ENCODE results near the gene EXOSC5. TPM values are rescaled to one million over a fixed set of nuclear protein-coding genes. Genes with fewer than 3 reads are reported as not detected.

EXOSC5 gene
- total and polyA plus RNA-seq, 2 of the 13 experiments (the other 11 are each of a cell fraction or from before 2014, with no cell fraction given): 24.1 to 26.5 TPM

DNA sequence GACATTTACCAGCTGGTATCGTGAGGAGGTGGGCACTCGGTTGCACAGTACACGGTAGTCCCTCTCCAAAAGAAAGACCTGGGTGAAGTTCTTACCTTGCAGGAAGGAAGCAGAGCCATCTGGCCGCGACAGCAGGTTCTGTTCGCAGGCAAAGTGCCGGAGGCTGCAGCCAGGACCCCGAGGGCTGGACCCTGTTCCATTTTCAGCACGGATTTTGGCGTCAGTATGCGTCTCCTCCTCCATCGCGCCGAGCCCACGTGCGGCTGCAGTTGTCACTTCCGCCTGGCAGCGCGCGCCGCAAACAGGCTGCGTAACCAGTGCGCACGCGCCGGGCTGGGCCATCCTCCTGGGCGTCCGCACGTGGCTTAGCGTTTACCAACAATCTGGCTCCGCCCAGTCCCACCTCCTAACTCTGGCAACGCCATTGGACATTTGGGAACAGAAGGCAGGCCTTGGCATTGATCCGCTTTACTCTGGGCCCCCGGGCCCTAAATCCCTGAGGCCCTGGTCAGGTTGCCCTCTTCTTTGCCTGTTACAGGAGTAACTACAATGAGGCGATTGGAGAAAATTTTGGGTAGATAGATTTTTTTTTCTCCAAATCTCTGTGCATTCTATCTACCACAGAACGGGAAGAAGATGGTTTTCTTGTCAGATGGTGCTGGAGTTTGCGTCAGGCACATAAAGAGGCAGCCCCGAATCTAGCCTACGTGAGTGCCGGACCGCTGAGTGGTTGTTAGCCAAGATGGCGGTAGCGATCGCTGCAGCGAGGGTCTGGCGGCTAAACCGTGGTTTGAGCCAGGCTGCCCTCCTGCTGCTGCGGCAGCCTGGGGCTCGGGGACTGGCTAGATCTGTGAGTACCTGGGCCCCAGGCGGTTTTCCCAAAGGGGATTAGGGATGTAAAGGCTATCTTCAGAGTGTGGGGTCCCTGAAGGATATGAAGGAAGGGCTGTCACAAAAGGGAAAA lies at the start of gene EXOSC5, which contains the start of gene BCKDHA (continued):
- TF ChIP-seq NPAS2 (CRISPR knock-in tag; IDR thresholded peaks at IDR 0.05; ENCODE audit: borderline replicate concordance): no peak
- TF ChIP-seq TGIF2 (CRISPR knock-in tag; IDR thresholded peaks at IDR 0.05): peak; percentile 100
- no peak; the same call in 1 of the 2 replicates for TF ChIP-seq STAG1 (CRISPR knock-in tag; IDR thresholded peaks at IDR 0.05)
- TF ChIP-seq PCBP1 (IDR thresholded peaks at IDR 0.05; ENCODE audit: borderline replicate concordance, low read depth, low read length): no peak
- TF ChIP-seq TBL1XR1 (IDR thresholded peaks at IDR 0.05; ENCODE audit: borderline replicate concordance, low read length, partially characterized antibody): no peak
- peak; percentile 100 for TF ChIP-seq MYC (CRISPR knock-in tag; IDR thresholded peaks at IDR 0.05; ENCODE audit: borderline replicate concordance)
- no peak for TF ChIP-seq JUN (CRISPR knock-in tag; IDR thresholded peaks at IDR 0.05)
- TF ChIP-seq, protein P1, sequence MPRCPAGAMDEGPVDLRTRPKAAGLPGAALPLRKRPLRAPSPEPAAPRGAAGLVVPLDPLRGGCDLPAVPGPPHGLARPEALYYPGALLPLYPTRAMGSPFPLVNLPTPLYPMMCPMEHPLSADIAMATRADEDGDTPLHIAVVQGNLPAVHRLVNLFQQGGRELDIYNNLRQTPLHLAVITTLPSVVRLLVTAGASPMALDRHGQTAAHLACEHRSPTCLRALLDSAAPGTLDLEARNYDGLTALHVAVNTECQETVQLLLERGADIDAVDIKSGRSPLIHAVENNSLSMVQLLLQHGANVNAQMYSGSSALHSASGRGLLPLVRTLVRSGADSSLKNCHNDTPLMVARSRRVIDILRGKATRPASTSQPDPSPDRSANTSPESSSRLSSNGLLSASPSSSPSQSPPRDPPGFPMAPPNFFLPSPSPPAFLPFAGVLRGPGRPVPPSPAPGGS (CRISPR knock-in tag; IDR thresholded peaks at IDR 0.05): 0 out of 2 replicates have a peak, but pooled peaks have one; percentile 52
- 0 out of 2 replicates have a peak, but pooled peaks have one; percentile 65 for TF ChIP-seq ZNF546 (CRISPR knock-in tag; conservative IDR thresholded peaks at IDR 0.05)
- TF ChIP-seq RAD21 (CRISPR knock-in tag; IDR thresholded peaks at IDR 0.05): 0 out of 2 replicates have a peak, but pooled peaks have one; percentile 16
- TF ChIP-seq, protein P2, sequence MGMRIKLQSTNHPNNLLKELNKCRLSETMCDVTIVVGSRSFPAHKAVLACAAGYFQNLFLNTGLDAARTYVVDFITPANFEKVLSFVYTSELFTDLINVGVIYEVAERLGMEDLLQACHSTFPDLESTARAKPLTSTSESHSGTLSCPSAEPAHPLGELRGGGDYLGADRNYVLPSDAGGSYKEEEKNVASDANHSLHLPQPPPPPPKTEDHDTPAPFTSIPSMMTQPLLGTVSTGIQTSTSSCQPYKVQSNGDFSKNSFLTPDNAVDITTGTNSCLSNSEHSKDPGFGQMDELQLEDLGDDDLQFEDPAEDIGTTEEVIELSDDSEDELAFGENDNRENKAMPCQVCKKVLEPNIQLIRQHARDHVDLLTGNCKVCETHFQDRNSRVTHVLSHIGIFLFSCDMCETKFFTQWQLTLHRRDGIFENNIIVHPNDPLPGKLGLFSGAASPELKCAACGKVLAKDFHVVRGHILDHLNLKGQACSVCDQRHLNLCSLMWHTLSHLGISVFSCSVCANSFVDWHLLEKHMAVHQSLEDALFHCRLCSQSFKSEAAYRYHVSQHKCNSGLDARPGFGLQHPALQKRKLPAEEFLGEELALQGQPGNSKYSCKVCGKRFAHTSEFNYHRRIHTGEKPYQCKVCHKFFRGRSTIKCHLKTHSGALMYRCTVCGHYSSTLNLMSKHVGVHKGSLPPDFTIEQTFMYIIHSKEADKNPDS (CRISPR knock-in tag; IDR thresholded peaks at IDR 0.05): no peak
- peak; percentile 52; the same call in 1 of the 2 replicates for TF ChIP-seq HOXA5 (CRISPR knock-in tag; IDR thresholded peaks at IDR 0.05)
- TF ChIP-seq, protein P3, sequence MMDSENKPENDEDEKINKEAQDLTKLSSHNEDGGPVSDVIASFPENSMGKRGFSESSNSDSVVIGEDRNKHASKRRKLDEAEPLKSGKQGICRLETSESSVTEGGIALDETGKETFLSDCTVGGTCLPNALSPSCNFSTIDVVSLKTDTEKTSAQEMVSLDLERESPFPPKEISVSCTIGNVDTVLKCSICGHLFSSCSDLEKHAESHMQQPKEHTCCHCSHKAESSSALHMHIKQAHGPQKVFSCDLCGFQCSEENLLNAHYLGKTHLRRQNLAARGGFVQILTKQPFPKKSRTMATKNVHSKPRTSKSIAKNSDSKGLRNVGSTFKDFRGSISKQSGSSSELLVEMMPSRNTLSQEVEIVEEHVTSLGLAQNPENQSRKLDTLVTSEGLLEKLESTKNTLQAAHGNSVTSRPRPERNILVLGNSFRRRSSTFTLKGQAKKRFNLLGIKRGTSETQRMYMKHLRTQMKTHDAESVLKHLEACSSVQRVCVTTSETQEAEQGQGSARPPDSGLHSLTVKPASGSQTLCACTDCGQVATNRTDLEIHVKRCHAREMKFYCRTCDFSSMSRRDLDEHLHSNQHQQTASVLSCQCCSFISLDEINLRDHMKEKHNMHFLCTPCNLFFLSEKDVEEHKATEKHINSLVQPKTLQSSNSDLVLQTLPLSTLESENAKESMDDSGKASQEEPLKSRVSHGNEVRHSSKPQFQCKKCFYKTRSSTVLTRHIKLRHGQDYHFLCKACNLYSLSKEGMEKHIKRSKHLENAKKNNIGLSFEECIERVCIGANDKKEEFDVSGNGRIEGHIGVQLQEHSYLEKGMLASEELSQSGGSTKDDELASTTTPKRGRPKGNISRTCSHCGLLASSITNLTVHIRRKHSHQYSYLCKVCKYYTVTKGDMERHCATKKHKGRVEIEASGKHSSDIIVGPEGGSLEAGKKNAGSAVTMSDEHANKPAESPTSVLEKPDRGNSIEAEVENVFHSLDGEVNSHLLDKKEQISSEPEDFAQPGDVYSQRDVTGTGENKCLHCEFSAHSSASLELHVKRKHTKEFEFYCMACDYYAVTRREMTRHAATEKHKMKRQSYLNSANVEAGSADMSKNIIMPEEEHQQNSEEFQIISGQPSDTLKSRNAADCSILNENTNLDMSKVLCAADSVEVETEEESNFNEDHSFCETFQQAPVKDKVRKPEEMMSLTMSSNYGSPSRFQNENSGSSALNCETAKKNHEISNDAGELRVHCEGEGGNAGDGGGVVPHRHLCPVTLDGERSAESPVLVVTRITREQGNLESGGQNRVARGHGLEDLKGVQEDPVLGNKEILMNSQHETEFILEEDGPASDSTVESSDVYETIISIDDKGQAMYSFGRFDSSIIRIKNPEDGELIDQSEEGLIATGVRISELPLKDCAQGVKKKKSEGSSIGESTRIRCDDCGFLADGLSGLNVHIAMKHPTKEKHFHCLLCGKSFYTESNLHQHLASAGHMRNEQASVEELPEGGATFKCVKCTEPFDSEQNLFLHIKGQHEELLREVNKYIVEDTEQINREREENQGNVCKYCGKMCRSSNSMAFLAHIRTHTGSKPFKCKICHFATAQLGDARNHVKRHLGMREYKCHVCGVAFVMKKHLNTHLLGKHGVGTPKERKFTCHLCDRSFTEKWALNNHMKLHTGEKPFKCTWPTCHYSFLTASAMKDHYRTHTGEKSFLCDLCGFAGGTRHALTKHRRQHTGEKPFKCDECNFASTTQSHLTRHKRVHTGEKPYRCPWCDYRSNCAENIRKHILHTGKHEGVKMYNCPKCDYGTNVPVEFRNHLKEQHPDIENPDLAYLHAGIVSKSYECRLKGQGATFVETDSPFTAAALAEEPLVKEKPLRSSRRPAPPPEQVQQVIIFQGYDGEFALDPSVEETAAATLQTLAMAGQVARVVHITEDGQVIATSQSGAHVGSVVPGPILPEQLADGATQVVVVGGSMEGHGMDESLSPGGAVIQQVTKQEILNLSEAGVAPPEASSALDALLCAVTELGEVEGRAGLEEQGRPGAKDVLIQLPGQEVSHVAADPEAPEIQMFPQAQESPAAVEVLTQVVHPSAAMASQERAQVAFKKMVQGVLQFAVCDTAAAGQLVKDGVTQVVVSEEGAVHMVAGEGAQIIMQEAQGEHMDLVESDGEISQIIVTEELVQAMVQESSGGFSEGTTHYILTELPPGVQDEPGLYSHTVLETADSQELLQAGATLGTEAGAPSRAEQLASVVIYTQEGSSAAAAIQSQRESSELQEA (CRISPR knock-in tag; IDR thresholded peaks at IDR 0.05; ENCODE audit: not compliant biosample characterization): no peak
